Measurements from ENCODE around the gene EFTUD2.

DNA sequence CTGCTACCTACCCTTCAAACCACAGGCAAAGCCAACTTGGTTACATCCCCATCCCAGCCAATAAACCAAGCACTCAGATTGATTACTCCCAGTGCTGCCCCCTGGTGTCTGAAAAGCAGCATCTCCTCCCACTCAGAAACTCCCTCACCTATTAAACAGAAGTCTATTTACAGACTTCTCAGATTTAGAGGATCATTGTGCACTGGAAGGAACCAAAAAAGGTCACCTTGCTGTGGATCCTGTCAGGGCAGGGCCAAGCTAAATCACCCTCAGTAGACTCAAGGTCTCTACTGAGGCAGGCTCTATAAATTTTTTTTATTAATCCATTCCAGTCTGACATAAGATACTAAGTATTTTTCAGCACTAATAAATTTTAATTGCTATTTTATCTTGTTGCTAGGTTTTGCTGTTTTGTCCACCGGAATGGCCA is 34.0 kb downstream of the EFTUD2 start:
- TF ChIP-seq, protein P1, sequence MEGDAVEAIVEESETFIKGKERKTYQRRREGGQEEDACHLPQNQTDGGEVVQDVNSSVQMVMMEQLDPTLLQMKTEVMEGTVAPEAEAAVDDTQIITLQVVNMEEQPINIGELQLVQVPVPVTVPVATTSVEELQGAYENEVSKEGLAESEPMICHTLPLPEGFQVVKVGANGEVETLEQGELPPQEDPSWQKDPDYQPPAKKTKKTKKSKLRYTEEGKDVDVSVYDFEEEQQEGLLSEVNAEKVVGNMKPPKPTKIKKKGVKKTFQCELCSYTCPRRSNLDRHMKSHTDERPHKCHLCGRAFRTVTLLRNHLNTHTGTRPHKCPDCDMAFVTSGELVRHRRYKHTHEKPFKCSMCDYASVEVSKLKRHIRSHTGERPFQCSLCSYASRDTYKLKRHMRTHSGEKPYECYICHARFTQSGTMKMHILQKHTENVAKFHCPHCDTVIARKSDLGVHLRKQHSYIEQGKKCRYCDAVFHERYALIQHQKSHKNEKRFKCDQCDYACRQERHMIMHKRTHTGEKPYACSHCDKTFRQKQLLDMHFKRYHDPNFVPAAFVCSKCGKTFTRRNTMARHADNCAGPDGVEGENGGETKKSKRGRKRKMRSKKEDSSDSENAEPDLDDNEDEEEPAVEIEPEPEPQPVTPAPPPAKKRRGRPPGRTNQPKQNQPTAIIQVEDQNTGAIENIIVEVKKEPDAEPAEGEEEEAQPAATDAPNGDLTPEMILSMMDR (IDR thresholded peaks at IDR 0.05 in 8 of 11, conservative IDR thresholded peaks at IDR 0.05 in 3 of 11): peak; percentile 74 to 91 (median 84)
- no peak for TF ChIP-seq POLR2A (IDR thresholded peaks at IDR 0.05)
